Body of pancreas (tissue), 4 donors: ENCODE measurements around the gene ARFIP2.

Source experiments
- CTCF ChIP-seq, 7 experiments: fragments of 450-650 bp in 4 of 7; fragments of 200-600 bp in 3 of 7; sonication (generic) in 3 of 7; IDR thresholded peaks; one replicate each; pipeline ENCODE4 v1.5.1; 2016 to 2019; ENCODE audit warnings: antibody characterized with exemption in 7 of 7
- POLR2A ChIP-seq, 3 donors: fragments of 450-650 bp; IDR thresholded peaks; one replicate each; pipeline ENCODE4 v1.6.1; 2016; ENCODE audit warnings: antibody characterized with exemption in 3 of 3, mild to moderate bottlenecking in 2 of 3

DNA sequence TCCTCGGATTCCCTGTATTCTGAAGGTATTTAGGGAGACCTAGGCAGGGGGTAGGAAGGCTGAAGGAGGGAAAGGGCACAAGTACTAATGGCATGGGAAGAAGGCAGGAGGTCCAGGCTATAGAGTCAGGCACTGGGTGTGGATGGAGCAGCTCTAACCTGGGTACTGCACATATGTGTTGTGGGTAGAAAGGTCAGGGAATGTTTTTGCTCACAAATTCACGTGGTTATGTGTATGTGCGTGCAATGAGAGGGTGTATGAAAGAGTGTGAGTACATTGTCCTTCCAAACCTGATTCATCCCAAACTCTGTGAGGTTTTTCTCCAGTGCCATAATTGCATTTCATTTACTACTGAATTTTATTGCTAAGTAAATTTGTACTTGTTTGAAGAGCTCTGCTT is 39.1 kb upstream of the ARFIP2 start:
- no peak for TF ChIP-seq CTCF (IDR thresholded peaks at IDR 0.05)
- TF ChIP-seq POLR2A (IDR thresholded peaks at IDR 0.05), result no peak
